ENCODE measurements around the gene SATL1.

DNA sequence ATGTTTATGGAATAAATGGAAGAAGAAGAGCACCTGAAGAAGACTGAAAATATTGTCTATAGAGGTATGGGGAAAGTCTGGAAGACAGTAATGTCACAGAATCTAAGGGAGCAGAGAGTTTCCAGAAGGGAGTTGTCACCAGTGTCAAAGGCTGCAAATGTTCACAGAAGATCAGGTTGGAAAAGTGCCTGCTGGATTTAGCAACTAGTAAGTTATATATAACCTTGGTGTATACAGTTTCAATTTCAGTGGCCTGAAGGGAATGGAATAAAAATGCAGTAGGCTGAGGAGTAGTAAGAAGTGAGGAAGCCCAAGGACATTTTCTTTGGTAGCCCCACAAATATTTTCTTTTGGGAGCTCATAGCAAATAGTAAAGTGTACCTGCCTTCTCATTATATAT, 107.2 kb downstream of the SATL1 start:
- TF ChIP-seq CTCF (IDR thresholded peaks at IDR 0.05) (no peak), POLR2A (IDR thresholded peaks at IDR 0.05) (no peak)
